Measurements from ENCODE around the gene SPON2. TPM values are rescaled to one million over a fixed set of nuclear protein-coding genes. Genes with fewer than 3 reads are reported as not detected.

The SPON2 gene
- polyA plus RNA-seq, 1 donor (not counting 4 experiments of a cell fraction or from before 2014, with no cell fraction given), result 3.3 TPM

DNA sequence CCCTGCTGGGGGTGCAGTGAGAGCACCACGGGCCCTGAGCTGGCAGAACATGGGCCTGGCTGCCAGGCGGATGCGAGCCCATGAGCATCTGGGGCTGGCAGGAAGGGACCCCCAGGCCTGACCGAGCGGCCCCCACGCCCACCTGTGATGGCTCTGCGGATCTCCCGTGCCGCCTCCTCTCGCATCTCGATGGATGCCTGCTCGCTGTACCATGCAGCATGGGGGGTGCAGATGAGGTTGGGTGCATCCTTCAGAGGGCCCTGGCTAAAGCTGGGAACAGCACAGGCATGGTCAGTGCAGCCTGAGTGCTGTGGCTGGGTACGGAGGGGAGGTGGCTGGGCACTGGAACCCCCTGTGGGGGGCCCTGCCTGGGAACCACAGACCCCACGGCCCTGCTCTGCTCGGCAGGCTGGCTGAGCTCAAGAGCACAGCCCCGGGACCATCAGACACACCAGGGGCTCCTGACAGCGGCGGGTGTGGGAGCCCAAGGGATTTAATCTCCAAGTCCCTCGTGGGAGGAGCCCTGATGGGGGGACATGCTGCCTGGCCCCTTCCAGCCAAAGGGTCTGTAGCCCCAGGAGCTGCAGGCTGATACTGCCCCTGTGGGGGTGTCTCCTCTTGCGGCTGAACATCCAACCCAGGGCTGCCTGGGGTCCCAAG, 41.1 kb upstream of the SPON2 start:
- FAIRE-seq (no peak), DNase-seq (ENCODE audit: low read depth, low spot score) (no peak)
- Histone ChIP-seq H3K9me1 (ENCODE audit: control insufficient read depth, extremely low read depth, insufficient read depth, low read length) (no peaks in the 10 kb centered on the region), H3K79me2 (ENCODE audit: control insufficient read depth, insufficient read depth, low read length) (peaks cover 3% of the 10 kb centered on the region), H3K4me1 (ENCODE audit: control insufficient read depth, extremely low read depth, insufficient read depth, low read length) (peaks cover 7% of the 10 kb centered on the region), H3K9me3 (ENCODE audit: control insufficient read depth, low read depth, low read length) (no peaks in the 10 kb centered on the region), H3K27me3 (ENCODE audit: control insufficient read depth, extremely low read depth, insufficient read depth, low read length) (no peaks in the 10 kb centered on the region), H3K9ac (ENCODE audit: control insufficient read depth, extremely low read depth, insufficient read depth, low read length) (no peak overlapping the region), H3K4me2 (ENCODE audit: control insufficient read depth, extremely low read depth, insufficient read depth, low read depth, low read length) (no peak overlapping the region), H4K20me1 (ENCODE audit: control insufficient read depth, extremely low read depth, insufficient read depth, low read length) (peaks cover 4% of the 10 kb centered on the region), H2AFZ (ENCODE audit: control insufficient read depth, low read length) (no peak overlapping the region), H3K27ac (ENCODE audit: control insufficient read depth, insufficient read depth, low read length) (no peak overlapping the region), H3K4me3 (ENCODE audit: control insufficient read depth in 2 of 3, extremely low read depth in 1 of 3, insufficient read depth in 2 of 3, low read depth in 1 of 3, low read length in 3 of 3) (no peak overlapping the region), H3K36me3 (ENCODE audit: control insufficient read depth in 2 of 2, extremely low read depth in 1 of 2, insufficient read depth in 2 of 2, low read length in 2 of 2) (peaks cover 35 to 38% of the 10 kb centered on the region in 2 experiments)
- TF ChIP-seq, protein P1, sequence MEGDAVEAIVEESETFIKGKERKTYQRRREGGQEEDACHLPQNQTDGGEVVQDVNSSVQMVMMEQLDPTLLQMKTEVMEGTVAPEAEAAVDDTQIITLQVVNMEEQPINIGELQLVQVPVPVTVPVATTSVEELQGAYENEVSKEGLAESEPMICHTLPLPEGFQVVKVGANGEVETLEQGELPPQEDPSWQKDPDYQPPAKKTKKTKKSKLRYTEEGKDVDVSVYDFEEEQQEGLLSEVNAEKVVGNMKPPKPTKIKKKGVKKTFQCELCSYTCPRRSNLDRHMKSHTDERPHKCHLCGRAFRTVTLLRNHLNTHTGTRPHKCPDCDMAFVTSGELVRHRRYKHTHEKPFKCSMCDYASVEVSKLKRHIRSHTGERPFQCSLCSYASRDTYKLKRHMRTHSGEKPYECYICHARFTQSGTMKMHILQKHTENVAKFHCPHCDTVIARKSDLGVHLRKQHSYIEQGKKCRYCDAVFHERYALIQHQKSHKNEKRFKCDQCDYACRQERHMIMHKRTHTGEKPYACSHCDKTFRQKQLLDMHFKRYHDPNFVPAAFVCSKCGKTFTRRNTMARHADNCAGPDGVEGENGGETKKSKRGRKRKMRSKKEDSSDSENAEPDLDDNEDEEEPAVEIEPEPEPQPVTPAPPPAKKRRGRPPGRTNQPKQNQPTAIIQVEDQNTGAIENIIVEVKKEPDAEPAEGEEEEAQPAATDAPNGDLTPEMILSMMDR (optimal IDR thresholded peaks at IDR 0.05 in 1 of 3, IDR thresholded peaks at IDR 0.05 in 1 of 3, conservative IDR thresholded peaks at IDR 0.05 in 1 of 3; ENCODE audit: extremely low read depth in 1 of 3, insufficient read depth in 2 of 3, low read length in 3 of 3), result no peak
- no peak for TF ChIP-seq EZH2 (IDR thresholded peaks at IDR 0.05; ENCODE audit: low read length)
- dilution Hi-C loops (cut with MboI; ENCODE audit: extremely low pct_ligation_motif_present, low sequenced_read_pairs), result no loop called here

DNA sequence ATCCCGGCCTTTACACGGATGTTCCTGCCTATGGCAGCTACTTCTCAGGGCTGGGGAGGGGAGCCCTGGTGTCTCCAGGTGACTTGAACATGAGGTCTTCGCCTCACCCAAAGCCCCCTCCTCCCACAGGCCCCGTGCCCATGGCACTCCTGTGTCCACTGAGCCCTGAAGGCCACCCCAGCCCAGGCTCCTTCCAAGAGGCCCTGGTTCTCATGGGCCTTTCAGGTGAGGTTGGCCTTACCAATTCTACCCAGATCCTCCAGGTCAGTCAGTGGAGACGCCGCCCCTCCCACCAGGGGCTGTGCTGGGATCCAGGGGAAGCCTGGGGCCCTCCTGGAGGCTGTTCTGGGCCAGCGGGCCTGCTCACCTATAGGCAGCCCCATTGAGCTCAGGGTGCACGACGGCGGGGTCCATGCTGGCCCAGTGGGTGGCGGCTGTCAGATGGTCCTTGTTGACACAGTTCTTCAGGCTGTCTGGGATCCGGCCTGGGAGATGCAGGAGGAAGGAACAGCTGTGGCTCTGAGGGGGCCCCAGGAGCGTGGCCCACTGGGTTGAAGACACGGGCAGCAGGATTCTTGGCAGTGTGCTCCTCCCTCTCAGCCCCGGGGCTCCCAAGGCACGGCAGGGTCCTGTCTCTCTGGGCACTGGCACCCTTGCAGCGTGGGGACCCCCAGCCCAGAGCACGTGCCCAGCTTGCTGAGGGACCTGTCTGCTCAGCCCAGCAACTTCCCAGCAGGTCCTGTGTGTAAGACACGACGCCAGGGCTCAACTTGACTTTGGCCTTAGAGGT, 40.4 kb upstream of the SPON2 start:
- no peak overlapping the region for H3K9ac ChIP-seq (ENCODE audit: control insufficient read depth, extremely low read depth, insufficient read depth, low read length)
- dilution Hi-C loops (cut with MboI; ENCODE audit: extremely low pct_ligation_motif_present, low sequenced_read_pairs), result no loop called here
- peaks cover 3% of the 10 kb centered on the region for H3K79me2 ChIP-seq (ENCODE audit: control insufficient read depth, insufficient read depth, low read length)
- no peak overlapping the region for H3K4me2 ChIP-seq (ENCODE audit: control insufficient read depth, extremely low read depth, insufficient read depth, low read depth, low read length)
- H4K20me1 ChIP-seq (ENCODE audit: control insufficient read depth, extremely low read depth, insufficient read depth, low read length), result peaks cover 4% of the 10 kb centered on the region
- no peak overlapping the region for H2AFZ ChIP-seq (ENCODE audit: control insufficient read depth, low read length)
- no peaks in the 10 kb centered on the region for H3K9me3 ChIP-seq (ENCODE audit: control insufficient read depth, low read depth, low read length)
- no peak for TF ChIP-seq EZH2 (IDR thresholded peaks at IDR 0.05; ENCODE audit: low read length)
- TF ChIP-seq, protein P1 (optimal IDR thresholded peaks at IDR 0.05 in 1 of 3, IDR thresholded peaks at IDR 0.05 in 1 of 3, conservative IDR thresholded peaks at IDR 0.05 in 1 of 3; ENCODE audit: extremely low read depth in 1 of 3, insufficient read depth in 2 of 3, low read length in 3 of 3), result no peak
- peaks cover 3% of the 10 kb centered on the region for H3K4me1 ChIP-seq (ENCODE audit: control insufficient read depth, extremely low read depth, insufficient read depth, low read length)
- no peak for FAIRE-seq
- no peak overlapping the region for H3K27ac ChIP-seq (ENCODE audit: control insufficient read depth, insufficient read depth, low read length)
- H3K9me1 ChIP-seq (ENCODE audit: control insufficient read depth, extremely low read depth, insufficient read depth, low read length), result no peaks in the 10 kb centered on the region
- no peak overlapping the region for H3K4me3 ChIP-seq (ENCODE audit: control insufficient read depth in 2 of 3, extremely low read depth in 1 of 3, insufficient read depth in 2 of 3, low read depth in 1 of 3, low read length in 3 of 3)
- H3K36me3 ChIP-seq (ENCODE audit: control insufficient read depth in 2 of 2, extremely low read depth in 1 of 2, insufficient read depth in 2 of 2, low read length in 2 of 2), result peaks cover 35 to 38% of the 10 kb centered on the region in 2 experiments
- no peaks in the 10 kb centered on the region for H3K27me3 ChIP-seq (ENCODE audit: control insufficient read depth, extremely low read depth, insufficient read depth, low read length)
- DNase-seq (ENCODE audit: low read depth, low spot score), result no peak

Data from keratinocyte (primary cell).